Measurements from ENCODE around the gene AVPI1. TPM values are rescaled to one million over a fixed set of nuclear protein-coding genes. Genes with fewer than 3 reads are reported as not detected.
A peak's percentile ranks its signal among the peaks of the same experiment; 100 is the strongest.

The AVPI1 gene
- polyA plus RNA-seq, 1 donor (not counting 4 experiments of a cell fraction or from before 2014, with no cell fraction given), result 48.8 TPM

GRCh38 chr10:97721871-97722780, 35.1 kb upstream of the AVPI1 start:
- peaks cover 6% of the 10 kb centered on the region for H3K79me2 ChIP-seq (ENCODE audit: control insufficient read depth, insufficient read depth, low read length)
- no peak for DNase-seq (ENCODE audit: low read depth, low spot score)
- FAIRE-seq, result no peak
- H3K4me2 ChIP-seq (ENCODE audit: control insufficient read depth, extremely low read depth, insufficient read depth, low read depth, low read length), result no peak overlapping the region
- H3K9me1 ChIP-seq (ENCODE audit: control insufficient read depth, extremely low read depth, insufficient read depth, low read length), result no peaks in the 10 kb centered on the region
- H3K27me3 ChIP-seq (ENCODE audit: control insufficient read depth, extremely low read depth, insufficient read depth, low read length), result no peaks in the 10 kb centered on the region
- peaks cover 43% of the 10 kb centered on the region for H3K4me1 ChIP-seq (ENCODE audit: control insufficient read depth, extremely low read depth, insufficient read depth, low read length)
- peaks cover 5 to 15% of the 10 kb centered on the region in 2 experiments for H3K36me3 ChIP-seq (ENCODE audit: control insufficient read depth in 2 of 2, extremely low read depth in 1 of 2, insufficient read depth in 2 of 2, low read length in 2 of 2)
- H2AFZ ChIP-seq (ENCODE audit: control insufficient read depth, low read length), result no peak overlapping the region
- H3K4me3 ChIP-seq (ENCODE audit: control insufficient read depth in 2 of 3, extremely low read depth in 1 of 3, insufficient read depth in 2 of 3, low read depth in 1 of 3, low read length in 3 of 3), result no peak overlapping the region
- no peaks in the 10 kb centered on the region for H4K20me1 ChIP-seq (ENCODE audit: control insufficient read depth, extremely low read depth, insufficient read depth, low read length)
- H3K9ac ChIP-seq (ENCODE audit: control insufficient read depth, extremely low read depth, insufficient read depth, low read length), result no peak overlapping the region
- H3K9me3 ChIP-seq (ENCODE audit: control insufficient read depth, low read depth, low read length), result no peaks in the 10 kb centered on the region
- TF ChIP-seq CTCF (optimal IDR thresholded peaks at IDR 0.05 in 1 of 3, IDR thresholded peaks at IDR 0.05 in 1 of 3, conservative IDR thresholded peaks at IDR 0.05 in 1 of 3; ENCODE audit: extremely low read depth in 1 of 3, insufficient read depth in 2 of 3, low read length in 3 of 3) (no peak), EZH2 (IDR thresholded peaks at IDR 0.05; ENCODE audit: low read length) (no peak)
- dilution Hi-C loops (cut with MboI; ENCODE audit: extremely low pct_ligation_motif_present, low sequenced_read_pairs), result no loop called here
- no peak overlapping the region for H3K27ac ChIP-seq (ENCODE audit: control insufficient read depth, insufficient read depth, low read length)

- FAIRE-seq (peak; percentile 29), DNase-seq (ENCODE audit: low read depth, low spot score) (no peak)
- H2AFZ ChIP-seq (ENCODE audit: control insufficient read depth, low read length), result no peak overlapping the region
- H3K36me3 ChIP-seq (ENCODE audit: control insufficient read depth in 2 of 2, extremely low read depth in 1 of 2, insufficient read depth in 2 of 2, low read length in 2 of 2), result peaks cover 6 to 25% of the 10 kb centered on the region in 2 experiments
- peaks cover 30% of the 10 kb centered on the region for H3K79me2 ChIP-seq (ENCODE audit: control insufficient read depth, insufficient read depth, low read length)
- no peaks in the 10 kb centered on the region for H3K9me1 ChIP-seq (ENCODE audit: control insufficient read depth, extremely low read depth, insufficient read depth, low read length)
- dilution Hi-C loops (cut with MboI; ENCODE audit: extremely low pct_ligation_motif_present, low sequenced_read_pairs), result no loop called here
- H3K4me2 ChIP-seq (ENCODE audit: control insufficient read depth, extremely low read depth, insufficient read depth, low read depth, low read length), result peak overlapping the region; percentile 47
- H3K4me1 ChIP-seq (ENCODE audit: control insufficient read depth, extremely low read depth, insufficient read depth, low read length), result peaks cover 53% of the 10 kb centered on the region
- H3K9ac ChIP-seq (ENCODE audit: control insufficient read depth, extremely low read depth, insufficient read depth, low read length), result peak overlapping the region; percentile 60
- no peak overlapping the region for H3K4me3 ChIP-seq (ENCODE audit: control insufficient read depth in 2 of 3, extremely low read depth in 1 of 3, insufficient read depth in 2 of 3, low read depth in 1 of 3, low read length in 3 of 3)
- H3K9me3 ChIP-seq (ENCODE audit: control insufficient read depth, low read depth, low read length), result no peaks in the 10 kb centered on the region
- no peak for TF ChIP-seq CTCF (optimal IDR thresholded peaks at IDR 0.05 in 1 of 3, IDR thresholded peaks at IDR 0.05 in 1 of 3, conservative IDR thresholded peaks at IDR 0.05 in 1 of 3; ENCODE audit: extremely low read depth in 1 of 3, insufficient read depth in 2 of 3, low read length in 3 of 3)
- TF ChIP-seq EZH2 (IDR thresholded peaks at IDR 0.05; ENCODE audit: low read length), result no peak
- peak overlapping the region; percentile 75 for H3K27ac ChIP-seq (ENCODE audit: control insufficient read depth, insufficient read depth, low read length)
- H3K27me3 ChIP-seq (ENCODE audit: control insufficient read depth, extremely low read depth, insufficient read depth, low read length), result no peaks in the 10 kb centered on the region
- no peaks in the 10 kb centered on the region for H4K20me1 ChIP-seq (ENCODE audit: control insufficient read depth, extremely low read depth, insufficient read depth, low read length)
These were observed 32.6 kb upstream of the AVPI1 start for GRCh38 chr10:97719602-97720001.
